A549 (cell line): ENCODE results near the gene PYROXD2.

Experiments
- BCL3 ChIP-seq: fragments of >200 bp; sonication (Bioruptor Twin); formaldehyde crosslinking; IDR thresholded peaks from 3 replicates; pipeline ENCODE4 v1.6.1; 2016
- CTCF ChIP-seq: fragments of >200 bp; sonication (Bioruptor Twin); formaldehyde crosslinking; IDR thresholded peaks from 3 replicates; pipeline ENCODE4 v1.5.1; 2016
- EP300 ChIP-seq, 2 experiments: fragments of >200 bp; sonication (Bioruptor Twin); formaldehyde crosslinking; IDR thresholded peaks; 2 replicates in 1 of 2; 3 replicates in 1 of 2; pipeline ENCODE4 v1.6.1; 2016 to 2017
- HDAC2 ChIP-seq: fragments of 200-600 bp; sonication (generic); IDR thresholded peaks from 2 replicates; pipeline ENCODE4 v1.6.1; 2016
- MAX ChIP-seq: IDR thresholded peaks from 2 replicates; pipeline ENCODE4 v1.6.1; 2012

GRCh38 chr10:98388101-98388655, 26.8 kb downstream of the PYROXD2 start:
- no peak for TF ChIP-seq CTCF
- no peak for TF ChIP-seq BCL3
- no peak for TF ChIP-seq EP300 (IDR thresholded peaks at IDR 0.05)
- TF ChIP-seq MAX: no peak
- TF ChIP-seq HDAC2: no peak
